GM19467 (cell line): ENCODE data around the gene HECW1.
"Not testable (repeated sequence)": the region's sequence is repeated elsewhere in the genome, so short reads cannot be mapped to it uniquely, and the experiment has no call there.

ENCODE experiments used
- ATAC-seq: cut with Tn5 transposase; IDR thresholded peaks from one replicate; pipeline ENCODE4 v1.9.1; 2021; ENCODE audit warnings: mild to moderate bottlenecking, moderate library complexity; ENCODE audit not compliant: unreplicated experiment

Gene HECW1

GRCh38 chr7:43345696-43346095, 233.2 kb downstream of the HECW1 start:
- ATAC-seq = not testable (repeated sequence)

GRCh38 chr7:43351683-43352082, 239.2 kb downstream of the HECW1 start:
- no peak for ATAC-seq

GRCh38 chr7:43353902-43354301, 241.5 kb downstream of the HECW1 start:
- no peak for ATAC-seq

- ATAC-seq = no peak
Observed at GRCh38 chr7:43362652-43363034, 250.2 kb downstream of the HECW1 start.

GRCh38 chr7:43363035-43363791, 250.8 kb downstream of the HECW1 start:
- ATAC-seq = no peak

GRCh38 chr7:43364391-43364790, 251.9 kb downstream of the HECW1 start:
- no peak for ATAC-seq

- ATAC-seq = no peak
Observed at GRCh38 chr7:43372676-43373355, 260.4 kb downstream of the HECW1 start.

GRCh38 chr7:43377196-43377960, 264.9 kb downstream of the HECW1 start:
- ATAC-seq = no peak

- no peak for ATAC-seq
Observed at GRCh38 chr7:43379210-43379609, 266.8 kb downstream of the HECW1 start.

- ATAC-seq = no peak
Observed at GRCh38 chr7:43384616-43385308, 272.3 kb downstream of the HECW1 start.

- no peak for ATAC-seq
Observed at GRCh38 chr7:43385309-43385680, 272.8 kb downstream of the HECW1 start.

GRCh38 chr7:43385856-43386255, 273.4 kb downstream of the HECW1 start:
- no peak for ATAC-seq

GRCh38 chr7:43387932-43388331, 275.5 kb downstream of the HECW1 start:
- no peak for ATAC-seq

GRCh38 chr7:43390576-43390975, 278.1 kb downstream of the HECW1 start:
- no peak for ATAC-seq

- no peak for ATAC-seq
Observed at GRCh38 chr7:43391518-43391917, 279.1 kb downstream of the HECW1 start.

- ATAC-seq = no peak
Observed at GRCh38 chr7:43392638-43393330, 280.3 kb downstream of the HECW1 start.

- no peak for ATAC-seq
Observed at GRCh38 chr7:43394441-43395130, 282.1 kb downstream of the HECW1 start.

GRCh38 chr7:43395351-43395750, 282.9 kb downstream of the HECW1 start:
- ATAC-seq = no peak

- no peak for ATAC-seq
Observed at GRCh38 chr7:43396187-43396740, 283.8 kb downstream of the HECW1 start.

GRCh38 chr7:43398831-43399230, 286.4 kb downstream of the HECW1 start:
- ATAC-seq = no peak
